ENCODE data around the gene ENAH. TPM values are rescaled to one million over a fixed set of nuclear protein-coding genes. Genes with fewer than 3 reads are reported as not detected.

The ENAH gene
- total RNA-seq, 1 donor from 2014 or later, result 137 TPM

- Mint-ChIP-seq H3K27me3 (ENCODE audit: low read depth) (no peaks in the 10 kb centered on the region), H3K4me1 (peaks cover 28% of the 10 kb centered on the region), H3K9me3 (no peaks in the 10 kb centered on the region), H3K4me3 (no peak overlapping the region), H3K27ac (no peak overlapping the region), H3K36me3 (no peaks in the 10 kb centered on the region)
- TF ChIP-seq, protein P1, sequence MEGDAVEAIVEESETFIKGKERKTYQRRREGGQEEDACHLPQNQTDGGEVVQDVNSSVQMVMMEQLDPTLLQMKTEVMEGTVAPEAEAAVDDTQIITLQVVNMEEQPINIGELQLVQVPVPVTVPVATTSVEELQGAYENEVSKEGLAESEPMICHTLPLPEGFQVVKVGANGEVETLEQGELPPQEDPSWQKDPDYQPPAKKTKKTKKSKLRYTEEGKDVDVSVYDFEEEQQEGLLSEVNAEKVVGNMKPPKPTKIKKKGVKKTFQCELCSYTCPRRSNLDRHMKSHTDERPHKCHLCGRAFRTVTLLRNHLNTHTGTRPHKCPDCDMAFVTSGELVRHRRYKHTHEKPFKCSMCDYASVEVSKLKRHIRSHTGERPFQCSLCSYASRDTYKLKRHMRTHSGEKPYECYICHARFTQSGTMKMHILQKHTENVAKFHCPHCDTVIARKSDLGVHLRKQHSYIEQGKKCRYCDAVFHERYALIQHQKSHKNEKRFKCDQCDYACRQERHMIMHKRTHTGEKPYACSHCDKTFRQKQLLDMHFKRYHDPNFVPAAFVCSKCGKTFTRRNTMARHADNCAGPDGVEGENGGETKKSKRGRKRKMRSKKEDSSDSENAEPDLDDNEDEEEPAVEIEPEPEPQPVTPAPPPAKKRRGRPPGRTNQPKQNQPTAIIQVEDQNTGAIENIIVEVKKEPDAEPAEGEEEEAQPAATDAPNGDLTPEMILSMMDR (IDR thresholded peaks at IDR 0.05; ENCODE audit: unreplicated experiment), result no peak
- no peak for DNase-seq (ENCODE audit: low spot score in 2 of 2, unreplicated experiment in 2 of 2)
Observed at GRCh38 chr1:225449774-225450173, 203.1 kb downstream of the ENAH start.

DNA sequence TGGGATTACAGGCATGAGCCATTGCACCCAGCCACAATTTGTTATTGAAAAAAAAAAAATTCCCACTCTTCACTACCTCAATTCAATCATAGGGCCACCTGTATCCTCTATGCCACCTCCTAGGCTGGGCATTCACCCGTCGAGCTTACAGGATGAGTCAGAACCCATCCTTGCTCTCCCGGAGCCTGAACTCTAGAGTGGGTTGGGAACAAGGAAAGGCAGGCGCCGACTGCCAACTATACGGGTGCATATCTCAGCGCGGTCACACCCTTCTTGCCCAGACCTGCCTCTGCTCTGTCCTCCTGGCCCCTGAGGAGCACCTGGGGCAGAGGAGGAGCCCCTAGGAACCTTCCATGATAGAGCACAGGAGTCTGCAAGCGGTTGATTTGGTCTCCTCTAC, 203.7 kb downstream of the ENAH start:
- H3K4me3 Mint-ChIP-seq, result no peak overlapping the region
- TF ChIP-seq, protein P1 (IDR thresholded peaks at IDR 0.05; ENCODE audit: unreplicated experiment), result no peak
- H3K27me3 Mint-ChIP-seq (ENCODE audit: low read depth), result no peaks in the 10 kb centered on the region
- no peaks in the 10 kb centered on the region for H3K9me3 Mint-ChIP-seq
- DNase-seq (ENCODE audit: low spot score in 2 of 2, unreplicated experiment in 2 of 2), result no peak
- no peak overlapping the region for H3K27ac Mint-ChIP-seq
- no peaks in the 10 kb centered on the region for H3K36me3 Mint-ChIP-seq
- peaks cover 28% of the 10 kb centered on the region for H3K4me1 Mint-ChIP-seq

DNA sequence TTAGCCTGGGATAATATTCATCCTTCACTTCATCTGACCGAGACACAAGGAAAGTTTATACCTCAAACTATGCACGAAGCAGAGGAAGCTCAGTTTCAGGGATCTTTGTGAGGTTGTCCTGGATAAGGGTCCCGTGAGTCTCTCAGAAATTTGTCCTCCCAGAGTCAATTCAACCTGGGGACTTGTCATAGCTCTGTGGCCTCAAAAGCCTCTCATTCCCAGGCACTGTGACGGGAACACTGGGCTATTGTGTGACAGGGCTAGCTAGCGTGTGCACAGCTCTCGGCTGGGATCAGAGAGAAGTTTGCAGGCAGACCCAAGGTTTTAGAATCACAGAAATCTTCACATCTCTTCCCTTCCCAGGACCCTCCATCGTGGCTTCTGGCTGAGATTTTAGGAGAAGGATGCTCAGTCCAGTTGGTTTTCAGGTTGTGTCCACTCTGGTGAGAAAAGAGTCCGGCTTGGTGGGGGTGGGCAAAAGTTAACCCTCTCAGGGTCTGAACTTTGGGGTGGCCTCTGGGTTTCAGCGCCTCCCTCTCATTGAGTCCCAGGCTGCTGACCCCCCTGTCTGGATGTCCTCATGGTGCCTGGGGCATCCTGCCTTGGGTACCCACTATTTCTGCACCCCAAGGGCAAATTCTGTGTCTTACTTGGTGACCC, 204.6 kb downstream of the ENAH start:
- TF ChIP-seq, protein P1 (IDR thresholded peaks at IDR 0.05; ENCODE audit: unreplicated experiment), result no peak
- Mint-ChIP-seq H3K36me3 (no peaks in the 10 kb centered on the region), H3K27ac (peak overlapping the region; percentile 80), H3K27me3 (ENCODE audit: low read depth) (no peaks in the 10 kb centered on the region), H3K4me3 (peak overlapping the region; percentile 22), H3K4me1 (peaks cover 31% of the 10 kb centered on the region), H3K9me3 (no peaks in the 10 kb centered on the region)
- DNase-seq (ENCODE audit: low spot score in 2 of 2, unreplicated experiment in 2 of 2), result no peak

GRCh38 chr1:225447650-225448089, 205.3 kb downstream of the ENAH start:
- H3K4me3 Mint-ChIP-seq, result peak overlapping the region; percentile 22
- no peaks in the 10 kb centered on the region for H3K36me3 Mint-ChIP-seq
- H3K9me3 Mint-ChIP-seq, result no peaks in the 10 kb centered on the region
- H3K27ac Mint-ChIP-seq, result peak overlapping the region; percentile 80
- no peak for DNase-seq (ENCODE audit: low spot score in 2 of 2, unreplicated experiment in 2 of 2)
- H3K27me3 Mint-ChIP-seq (ENCODE audit: low read depth), result no peaks in the 10 kb centered on the region
- H3K4me1 Mint-ChIP-seq, result peaks cover 37% of the 10 kb centered on the region
- TF ChIP-seq, protein P1 (IDR thresholded peaks at IDR 0.05; ENCODE audit: unreplicated experiment), result no peak

GRCh38 chr1:225446981-225447615, 205.8 kb downstream of the ENAH start:
- H3K9me3 Mint-ChIP-seq, result no peaks in the 10 kb centered on the region
- no peaks in the 10 kb centered on the region for H3K27me3 Mint-ChIP-seq (ENCODE audit: low read depth)
- H3K4me3 Mint-ChIP-seq, result no peak overlapping the region
- peak overlapping the region; percentile 80 for H3K27ac Mint-ChIP-seq
- TF ChIP-seq, protein P1 (IDR thresholded peaks at IDR 0.05; ENCODE audit: unreplicated experiment), result no peak
- no peaks in the 10 kb centered on the region for H3K36me3 Mint-ChIP-seq
- no peak for DNase-seq (ENCODE audit: low spot score in 2 of 2, unreplicated experiment in 2 of 2)
- H3K4me1 Mint-ChIP-seq, result peaks cover 37% of the 10 kb centered on the region
